ENCODE data around the gene PLEKHA6.
A peak's percentile ranks its signal among the peaks of the same experiment; 100 is the strongest.

The PLEKHA6 gene

GRCh38 chr1:204227996-204228785, 131.5 kb downstream of the PLEKHA6 start:
- DNase-seq: no peak

GRCh38 chr1:204227351-204227750, 132.4 kb downstream of the PLEKHA6 start:
- no peak for DNase-seq

DNA sequence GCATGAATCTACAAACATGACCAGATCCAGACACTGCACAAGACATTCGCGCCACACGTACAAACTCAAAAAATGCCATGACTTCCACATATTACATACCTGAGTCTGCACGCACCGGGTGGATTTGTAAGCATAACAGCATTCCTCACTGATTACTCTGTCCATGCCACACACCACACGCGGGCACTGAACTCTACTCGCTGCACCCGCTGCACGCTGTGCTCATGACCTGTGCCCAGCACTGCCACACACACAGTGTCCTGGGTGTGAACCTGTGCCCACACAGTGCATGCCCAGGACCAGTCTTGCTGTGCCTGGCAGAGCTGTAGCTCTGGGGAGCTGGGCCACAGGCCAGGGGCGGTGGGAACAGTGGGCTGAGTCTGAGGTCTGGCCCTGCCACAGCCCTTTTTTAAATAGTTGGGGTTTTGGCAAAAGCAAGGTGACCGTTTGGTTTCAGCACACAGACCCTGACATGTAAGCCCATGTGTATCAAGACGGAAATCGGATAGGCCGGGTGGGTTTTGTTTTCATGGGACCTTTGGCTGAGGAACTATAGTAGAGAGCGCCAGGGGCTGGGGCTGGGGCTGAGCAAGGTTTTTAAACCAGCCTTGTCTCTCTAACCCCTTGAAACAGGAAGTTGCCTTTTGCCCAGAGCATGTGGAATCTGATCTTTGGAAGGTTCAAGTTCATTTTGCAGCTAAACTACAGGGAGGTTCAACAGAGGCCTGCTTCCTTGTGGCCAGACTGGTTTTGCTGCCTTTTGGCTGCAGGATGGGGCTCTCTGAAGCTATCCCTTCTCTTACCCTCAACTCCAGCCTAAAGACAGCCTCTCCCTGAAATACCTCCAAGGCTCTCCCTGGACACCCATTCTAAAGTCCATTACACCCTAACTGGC, 133.6 kb downstream of the PLEKHA6 start:
- no peak for DNase-seq

- DNase-seq: no peak
Observed at GRCh38 chr1:204224655-204225054, 135.1 kb downstream of the PLEKHA6 start.

DNA sequence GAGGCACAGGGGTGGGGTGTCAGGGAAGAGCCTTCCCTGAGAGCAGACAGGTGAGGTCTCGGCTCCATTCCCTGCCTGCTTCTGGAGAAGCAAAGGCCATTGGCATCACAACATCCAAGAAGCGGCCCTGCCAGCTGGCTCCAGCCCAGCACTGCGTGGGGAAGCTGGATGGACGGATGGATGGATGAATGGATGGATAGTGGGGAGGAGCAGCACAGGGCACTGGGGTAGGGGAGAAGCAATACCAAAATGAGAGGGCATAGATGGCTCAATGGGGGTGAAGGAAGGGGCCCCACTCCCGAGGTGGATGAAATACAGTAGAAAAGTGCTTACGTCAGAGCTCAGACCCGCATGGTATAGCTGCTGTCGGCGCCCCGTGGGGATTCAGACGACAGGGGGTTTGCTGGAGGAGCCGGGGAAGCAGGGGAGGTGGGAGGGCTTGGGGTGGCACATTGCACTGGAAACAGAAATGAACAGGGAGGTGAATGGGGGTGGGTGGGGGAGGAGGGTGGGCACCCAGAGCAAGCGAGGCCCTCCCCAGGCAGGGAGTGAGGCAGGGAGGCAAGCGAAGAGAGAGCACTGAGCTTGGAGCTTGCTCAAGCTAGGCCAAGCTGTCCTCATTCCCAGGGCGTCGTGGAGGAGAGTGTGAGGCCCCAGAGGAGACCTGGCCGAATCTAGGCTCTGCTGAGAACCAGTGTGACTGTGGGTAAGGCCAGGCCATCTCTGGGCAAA, 136.4 kb downstream of the PLEKHA6 start:
- DNase-seq: no peak

GRCh38 chr1:204222764-204223055, 137.0 kb downstream of the PLEKHA6 start:
- no peak for DNase-seq

- DNase-seq: no peak
Observed at GRCh38 chr1:204222006-204222763, 137.5 kb downstream of the PLEKHA6 start.

DNA sequence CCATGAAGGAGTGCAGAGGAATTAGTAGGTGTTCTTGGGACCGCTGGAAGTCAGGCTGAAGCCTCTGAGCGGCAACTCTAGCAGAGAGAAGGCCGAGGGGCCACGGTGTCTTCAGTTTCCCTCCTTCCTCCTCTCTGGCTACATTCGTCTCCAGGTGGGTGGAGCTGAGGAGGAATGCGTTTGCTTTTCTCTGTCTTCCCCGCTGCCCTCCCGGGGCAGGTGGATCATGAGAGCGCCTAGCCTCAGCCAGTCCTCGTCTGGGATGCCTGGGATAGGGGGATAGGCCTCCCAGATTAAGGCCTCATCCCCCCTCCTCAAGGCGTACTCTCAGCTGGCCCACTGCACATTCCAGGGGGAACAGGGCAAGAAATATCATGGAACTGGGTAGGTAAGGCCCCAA, 138.5 kb downstream of the PLEKHA6 start:
- DNase-seq: no peak

- DNase-seq: no peak
Observed at GRCh38 chr1:204219971-204220616, 139.6 kb downstream of the PLEKHA6 start.

GRCh38 chr1:204218552-204218951, 141.2 kb downstream of the PLEKHA6 start:
- no peak for DNase-seq

GRCh38 chr1:204217648-204218000, 142.1 kb downstream of the PLEKHA6 start:
- no peak for DNase-seq

GRCh38 chr1:204216880-204217647, 142.7 kb downstream of the PLEKHA6 start:
- no peak for DNase-seq

GRCh38 chr1:204216236-204216635, 143.5 kb downstream of the PLEKHA6 start:
- no peak for DNase-seq

GRCh38 chr1:204213668-204214662, 145.8 kb downstream of the PLEKHA6 start, which contains the start of gene GOLT1A:
Gene GOLT1A (minus strand): TSS chr1:204213988. CDS start chr1:204213906, 82 bp downstream.
- peak; percentile 81 to 91 for DNase-seq

DNA sequence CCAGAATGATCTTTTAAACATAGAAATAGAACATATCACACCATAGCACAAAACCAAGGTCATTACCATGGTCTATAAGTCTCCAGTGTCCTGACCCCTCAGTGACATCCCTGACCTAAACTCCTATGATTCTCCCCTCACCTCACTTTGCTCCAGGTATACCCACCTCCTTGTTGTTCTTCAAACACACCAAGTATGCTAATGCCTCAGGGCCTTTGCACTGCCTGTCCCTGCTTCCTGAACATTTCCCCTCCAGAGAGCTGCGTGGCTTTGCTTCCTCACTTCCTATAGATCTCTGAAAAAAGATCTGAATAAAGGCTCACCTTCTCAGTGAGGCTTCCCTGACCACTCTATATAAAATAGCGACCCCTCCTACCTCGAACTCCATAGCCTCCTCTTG, 147.0 kb downstream of the PLEKHA6 start:
- DNase-seq: no peak

DNA sequence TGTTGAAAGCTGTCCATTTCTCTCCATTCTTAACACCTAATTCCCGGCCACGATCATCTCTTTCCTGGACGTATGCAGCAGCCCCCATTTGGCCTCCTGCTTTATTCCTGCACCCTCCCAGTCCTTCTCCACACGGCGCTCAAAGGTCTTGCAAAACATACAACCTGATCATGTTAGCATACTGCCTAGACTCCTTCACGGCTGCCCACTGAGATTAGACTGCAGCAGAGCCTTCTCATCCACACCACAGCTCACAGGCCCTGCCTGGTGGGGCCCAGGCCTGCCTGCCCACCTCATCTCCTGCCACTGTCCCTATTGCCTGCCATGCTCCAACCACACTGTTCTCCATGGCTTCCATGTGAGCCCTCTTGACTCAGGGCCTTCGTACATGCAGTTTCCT, 148.7 kb downstream of the PLEKHA6 start:
- no peak for DNase-seq

- DNase-seq: peak in 1 of 2 experiments; percentile 66
Observed at GRCh38 chr1:204207136-204207616, 152.6 kb downstream of the PLEKHA6 start.

DNA sequence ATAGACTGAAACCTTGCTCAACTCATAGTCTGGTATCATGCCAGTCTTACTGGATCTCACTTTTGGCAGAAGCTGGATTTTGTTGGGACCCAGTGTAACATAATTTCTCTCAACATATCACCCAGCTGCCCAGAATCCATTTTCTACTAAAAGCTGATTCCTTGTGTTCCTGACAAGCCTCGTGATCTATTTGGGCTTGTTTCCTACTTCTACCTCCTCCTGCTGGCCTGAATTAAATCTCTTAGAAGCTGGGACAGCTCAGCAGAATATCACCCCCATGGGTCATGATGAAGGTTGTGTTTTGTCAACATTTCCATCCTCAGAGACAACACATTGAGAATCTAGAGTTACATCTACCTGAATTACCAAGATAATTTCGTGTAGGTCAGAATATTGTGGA, 153.6 kb downstream of the PLEKHA6 start:
- no peak for DNase-seq

DNA sequence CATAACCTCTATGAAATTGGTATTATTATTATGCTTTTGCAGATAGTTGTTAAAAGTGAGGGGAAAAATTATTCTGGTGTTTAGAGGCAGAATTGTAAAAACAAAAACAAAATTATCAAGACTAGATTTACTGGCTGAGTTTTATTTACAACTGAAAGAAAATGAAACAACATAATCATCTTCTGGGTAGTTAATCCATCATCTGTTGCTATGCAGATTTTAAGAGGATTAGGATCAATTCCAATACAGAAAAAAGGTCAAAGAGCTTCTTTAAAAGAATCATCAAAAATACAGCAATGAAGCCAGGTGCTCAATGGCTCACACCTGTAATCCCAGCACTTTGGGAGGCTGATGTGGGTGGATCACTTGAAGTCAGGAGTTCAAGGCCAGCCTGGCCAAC, 154.2 kb downstream of the PLEKHA6 start:
- no peak for DNase-seq

GRCh38 chr1:204204944-204205343, 154.8 kb downstream of the PLEKHA6 start:
- DNase-seq: no peak

Measured in NCI-H526 (cell line).